ENCODE data around the gene SCN8A.

GRCh38 chr12:51855586-51856428, 264.8 kb downstream of the SCN8A start:
- no peak for TF ChIP-seq CTCF (IDR thresholded peaks at IDR 0.05)
- no peak for TF ChIP-seq POLR2A (IDR thresholded peaks at IDR 0.05)

All from testis (tissue), 2 donors.